Muscle of arm (tissue), 12 donors: Measurements from ENCODE around the gene TTLL11. TPM values are rescaled to one million over a fixed set of nuclear protein-coding genes. Genes with fewer than 3 reads are reported as not detected.

Experiments
- DNase-seq: peaks from one replicate; pipeline ENCODE4 v3.0.0-alpha.2; 2013
- polyA plus RNA-seq, 12 donors: library from polyadenylated mRNA; unstranded; fragments of 120-200 nt; gene quantifications; one replicate each; pipeline ENCODE4 v1.2.1, GENCODE V29; 2013; ENCODE audit not compliant: insufficient read length in 12 of 12

TTLL11 gene
- polyA plus RNA-seq, 12 donors, result 13.0 to 36.5 (median 27.4) TPM; not detected in 1

DNA sequence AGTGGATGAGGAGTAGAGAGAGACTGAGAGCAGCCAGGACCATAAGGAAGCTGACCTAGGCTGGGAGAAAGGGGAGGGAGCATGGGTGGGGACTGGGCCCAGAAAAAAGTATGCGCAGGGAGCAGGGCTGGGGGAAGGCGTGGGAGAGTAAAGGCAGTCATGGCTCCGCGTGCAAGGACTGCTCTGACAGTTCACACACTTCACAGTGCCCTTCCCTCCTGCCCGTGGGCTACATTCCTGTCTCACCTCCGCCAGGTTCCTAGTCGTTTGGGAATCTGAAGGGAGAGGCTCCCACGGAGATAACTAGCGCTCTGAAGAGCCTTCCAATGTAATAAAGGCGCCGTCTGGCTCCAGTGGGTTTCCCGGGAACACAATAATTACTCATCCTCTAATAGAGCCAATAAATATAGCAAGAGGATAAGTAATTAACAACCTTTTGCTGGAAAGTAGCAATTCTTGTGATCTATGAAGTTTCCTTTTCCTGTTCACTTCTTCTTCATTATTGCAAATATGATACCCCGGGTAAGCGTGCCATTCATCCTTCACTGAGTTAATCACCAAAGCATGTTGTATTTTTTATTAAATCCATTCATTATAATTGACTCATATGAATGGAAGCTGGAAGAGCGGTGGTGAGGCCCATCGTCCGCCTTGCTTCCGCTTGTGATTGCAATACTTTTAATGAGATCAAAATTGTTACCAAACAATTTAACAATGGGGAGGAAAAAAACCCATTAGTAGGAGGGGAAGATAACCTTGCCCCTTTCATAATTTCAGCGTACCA is 39.3 kb downstream of the TTLL11 start:
- DNase-seq, result no peak

- DNase-seq, result no peak
Observed at GRCh38 chr9:122053064-122053463, 40.0 kb downstream of the TTLL11 start.

DNA sequence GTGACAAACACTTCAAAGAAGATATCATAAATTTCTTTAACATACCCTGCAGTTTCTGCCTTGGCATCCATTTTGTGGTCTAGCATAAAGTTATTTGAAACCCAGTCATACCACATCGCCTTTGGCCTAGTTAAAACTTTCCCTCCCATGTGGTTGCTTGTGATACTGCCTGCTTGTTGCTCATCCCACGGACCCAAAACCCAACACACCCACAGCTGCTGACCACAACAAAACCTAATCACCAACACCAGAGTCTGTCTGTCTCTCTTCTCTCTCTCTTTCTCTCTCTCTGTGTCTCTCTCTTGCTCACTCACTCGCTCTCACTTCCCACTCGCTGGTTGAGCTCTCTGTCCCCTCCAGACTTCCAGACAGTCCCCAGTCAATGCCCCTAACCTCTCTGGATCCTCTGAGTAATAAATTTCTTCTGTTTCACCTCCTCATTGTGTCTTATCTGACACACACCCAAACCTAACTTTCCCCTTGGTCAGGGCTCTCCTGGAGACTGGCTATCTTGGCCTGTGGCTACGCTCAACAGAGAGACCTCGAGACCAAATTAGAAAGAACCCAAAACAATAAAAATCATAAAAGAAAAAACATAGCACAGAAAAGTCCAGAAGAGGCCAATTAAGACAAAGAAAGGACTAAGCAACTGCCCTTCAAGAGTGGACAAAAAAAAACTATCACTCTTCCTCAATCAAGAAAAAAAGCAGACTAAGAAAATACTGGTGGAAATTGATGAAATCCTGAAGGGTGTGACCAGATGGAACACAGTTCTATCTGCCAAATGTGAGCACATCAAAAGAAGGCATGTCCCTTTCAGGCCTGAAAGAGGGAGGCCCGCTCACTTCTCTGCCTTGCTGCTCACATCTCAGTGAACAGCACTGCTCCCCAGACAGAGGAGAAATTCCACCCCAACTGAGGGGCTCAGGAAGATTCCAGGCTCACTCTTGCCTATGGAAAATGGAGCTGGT is 41.5 kb downstream of the TTLL11 start:
- no peak for DNase-seq

- DNase-seq, result no peak
Observed at GRCh38 chr9:122050167-122050566, 42.9 kb downstream of the TTLL11 start.

- no peak for DNase-seq
Observed at GRCh38 chr9:122042056-122042455, 51.1 kb downstream of the TTLL11 start.

GRCh38 chr9:122040561-122041242 is 52.4 kb downstream of the TTLL11 start:
- DNase-seq, result no peak

GRCh38 chr9:122039234-122039633 is 53.9 kb downstream of the TTLL11 start:
- DNase-seq, result no peak

- no peak for DNase-seq
Observed at GRCh38 chr9:122036988-122037387, 56.1 kb downstream of the TTLL11 start.

DNA sequence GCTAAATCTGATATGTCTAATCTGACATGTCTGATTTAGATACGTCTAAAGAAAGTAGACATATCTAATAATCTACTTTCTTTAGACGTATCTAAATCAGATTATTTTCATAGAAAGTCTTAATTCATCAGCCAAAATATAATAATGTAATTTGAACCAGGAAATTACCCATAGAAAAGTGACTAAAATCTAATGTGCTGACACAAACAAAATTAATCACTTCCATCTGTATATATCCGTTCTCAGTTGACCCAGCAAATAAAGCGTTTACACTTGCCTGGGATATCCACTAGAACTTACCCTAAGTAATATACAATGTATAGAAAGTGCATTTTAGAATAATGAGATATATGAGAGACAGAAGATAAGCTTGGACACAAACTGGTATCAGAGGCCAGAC is 56.7 kb downstream of the TTLL11 start:
- no peak for DNase-seq

DNA sequence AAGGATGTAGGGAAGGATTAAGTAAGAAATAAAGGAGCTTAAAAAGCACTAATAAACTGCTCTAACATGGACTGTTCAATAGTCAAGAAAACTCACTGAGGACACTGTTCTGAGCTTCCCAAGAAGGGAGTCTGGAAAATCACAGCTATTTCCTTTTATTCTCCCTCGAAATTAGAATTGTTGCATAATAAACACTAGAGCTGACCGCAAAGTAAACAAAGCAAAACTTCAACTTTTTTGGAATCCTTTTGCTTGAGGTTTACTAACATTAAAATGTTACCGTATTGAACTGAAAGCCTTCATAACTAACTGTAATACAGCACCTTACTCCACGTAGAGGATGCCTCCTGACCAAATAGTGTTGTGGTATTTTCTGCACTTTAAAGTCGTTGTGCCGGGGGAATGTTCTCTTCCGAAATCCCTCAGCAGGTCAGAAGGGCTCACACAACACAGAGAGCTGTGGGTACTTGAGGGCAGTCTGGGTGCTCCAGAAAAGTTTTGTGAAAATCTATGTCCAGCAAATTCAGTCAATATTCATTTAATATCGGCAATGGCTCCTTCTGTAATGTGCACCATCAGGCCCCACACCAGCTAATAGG is 59.2 kb downstream of the TTLL11 start:
- no peak for DNase-seq

GRCh38 chr9:122032346-122032745 is 60.8 kb downstream of the TTLL11 start:
- no peak for DNase-seq

DNA sequence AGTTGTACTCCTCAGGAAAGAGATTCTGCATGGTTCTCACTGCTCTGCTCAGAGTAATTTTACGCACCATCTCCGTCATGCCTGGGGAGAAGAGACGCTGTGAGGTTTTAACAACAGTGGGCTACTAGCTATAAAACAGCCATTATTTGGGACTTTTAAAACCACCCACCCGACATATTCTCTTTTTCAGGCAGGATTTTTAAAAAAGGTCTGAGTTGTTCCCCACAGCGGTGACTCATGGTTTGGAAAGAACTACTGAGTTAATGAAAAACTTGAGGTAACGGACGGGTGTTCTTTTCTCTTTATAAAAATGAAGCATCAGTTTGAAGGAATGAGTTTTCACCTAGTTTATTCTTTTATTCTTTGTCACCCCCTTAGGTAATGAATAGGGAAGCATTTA is 61.3 kb downstream of the TTLL11 start:
- no peak for DNase-seq

DNA sequence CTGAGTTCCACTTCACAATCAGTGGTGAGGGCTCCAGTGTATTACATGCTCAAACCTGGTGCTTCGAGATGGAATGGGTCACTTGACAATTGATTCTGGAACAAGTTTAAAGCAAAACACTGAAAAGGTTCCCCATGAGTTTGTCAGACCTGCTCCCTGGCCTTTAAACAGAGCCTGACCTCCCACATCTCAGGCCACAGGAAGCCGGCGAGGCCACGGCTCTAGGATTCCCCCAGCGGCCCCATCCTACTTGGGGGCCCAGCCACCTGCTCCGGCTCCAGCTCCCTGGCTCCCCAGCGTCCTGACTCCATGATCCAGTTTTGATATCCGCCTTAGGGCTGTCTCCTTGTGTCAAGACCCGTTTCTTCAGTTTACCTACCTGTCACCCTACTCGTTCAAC is 62.0 kb downstream of the TTLL11 start:
- DNase-seq, result no peak

GRCh38 chr9:122030357-122030756 is 62.8 kb downstream of the TTLL11 start:
- DNase-seq, result no peak

- no peak for DNase-seq
Observed at GRCh38 chr9:122029898-122030297, 63.2 kb downstream of the TTLL11 start.

DNA sequence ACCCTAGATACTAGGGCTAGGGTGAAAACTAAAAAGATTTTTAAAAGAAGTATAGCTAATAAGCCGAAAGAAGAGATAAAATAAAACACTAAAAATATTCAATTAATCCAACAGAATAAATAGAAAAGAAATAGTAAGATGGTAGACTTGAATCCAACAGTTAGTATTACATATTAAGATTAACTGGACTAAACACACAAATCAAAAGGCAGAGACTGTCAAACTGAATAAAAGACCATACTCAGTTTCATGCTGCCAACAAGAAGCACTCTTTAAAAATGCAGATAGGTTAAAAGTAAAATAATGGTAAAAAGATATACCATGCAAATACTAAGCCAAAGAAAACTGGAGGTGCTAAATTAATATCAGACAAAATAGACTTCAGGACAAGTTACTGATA is 65.0 kb downstream of the TTLL11 start:
- DNase-seq, result no peak

DNA sequence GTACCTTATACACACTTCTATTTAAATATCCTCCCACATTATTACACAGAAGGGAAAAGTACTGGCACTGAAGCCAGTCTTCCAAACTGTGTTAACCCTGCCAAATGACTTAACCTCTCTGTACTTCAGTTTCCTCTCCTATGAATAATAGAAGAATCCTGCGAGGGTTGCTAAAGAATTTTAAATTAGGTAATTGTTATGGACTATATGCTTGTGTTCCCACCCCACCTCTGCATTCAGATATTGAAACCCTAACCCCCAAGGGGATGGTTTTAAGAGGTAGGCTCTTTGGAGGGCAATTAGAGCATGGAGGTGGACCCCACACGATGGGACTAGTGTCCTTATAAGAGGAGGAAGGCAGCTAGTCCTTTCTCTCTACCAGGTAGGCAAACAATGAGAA is 72.7 kb downstream of the TTLL11 start:
- DNase-seq, result no peak

DNA sequence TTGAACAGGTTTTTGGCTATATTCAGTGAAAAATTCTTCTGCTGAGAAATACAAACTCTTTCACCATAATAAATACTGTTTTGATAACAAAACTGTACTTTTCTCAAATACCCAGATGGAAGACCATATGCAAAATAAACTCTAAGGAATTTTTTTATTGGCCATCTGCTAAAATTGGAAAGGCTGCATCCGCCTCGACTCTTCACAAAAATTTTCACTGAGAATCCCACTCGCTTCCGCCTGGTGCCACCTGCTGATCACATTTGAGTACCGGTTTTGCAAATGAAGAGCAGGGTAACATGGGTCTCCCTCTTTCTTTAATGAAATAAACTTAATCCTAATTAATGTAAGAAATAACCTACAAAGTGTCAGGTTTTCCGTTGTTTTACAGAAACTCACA is 76.4 kb downstream of the TTLL11 start:
- peak; percentile 53 for DNase-seq

DNA sequence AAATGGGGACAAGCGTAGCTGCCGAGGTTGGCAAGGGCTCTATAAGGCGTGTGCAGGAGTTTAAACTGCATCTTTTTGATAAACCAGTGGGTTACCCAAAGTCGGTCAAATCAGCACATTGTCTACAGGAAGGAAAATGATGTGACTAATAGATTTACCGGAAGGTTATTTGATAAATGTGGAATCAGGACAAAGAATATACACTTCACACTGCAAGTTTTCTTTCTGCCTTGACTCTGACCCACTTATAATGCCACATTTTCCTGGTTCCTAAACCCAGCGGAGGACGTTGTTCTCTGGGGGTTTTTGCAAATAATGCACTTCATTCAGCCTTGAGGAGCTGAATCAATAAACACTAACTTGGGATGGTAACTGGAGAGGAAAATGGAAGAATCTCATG is 76.8 kb downstream of the TTLL11 start:
- DNase-seq, result peak; percentile 49

GRCh38 chr9:122015170-122015821 is 77.8 kb downstream of the TTLL11 start:
- no peak for DNase-seq

GRCh38 chr9:122011818-122012498 is 81.2 kb downstream of the TTLL11 start:
- no peak for DNase-seq
